Stimulated activated CD4-positive, alpha-beta T cell treated with anti-CD3 and anti-CD28 coated beads, Interleukin-12 subunit alpha, Interleukin-12 subunit beta, amount 100 ng/mL, for 24 hours (primary cell): ENCODE measurements around the gene RNF182.
"Not testable (repeated sequence)": the region's sequence is repeated elsewhere in the genome, so short reads cannot be mapped to it uniquely, and the experiment has no call there.

Experiments used
- DNase-seq, 2 experiments: peaks; one replicate each; pipeline ENCODE4 v3.0.0-alpha.2; 2020; ENCODE audit warnings: low read depth in 2 of 2

Gene RNF182

GRCh38 chr6:13953061-13953705 lies 28.4 kb downstream of the RNF182 start:
- DNase-seq, result no peak

DNA sequence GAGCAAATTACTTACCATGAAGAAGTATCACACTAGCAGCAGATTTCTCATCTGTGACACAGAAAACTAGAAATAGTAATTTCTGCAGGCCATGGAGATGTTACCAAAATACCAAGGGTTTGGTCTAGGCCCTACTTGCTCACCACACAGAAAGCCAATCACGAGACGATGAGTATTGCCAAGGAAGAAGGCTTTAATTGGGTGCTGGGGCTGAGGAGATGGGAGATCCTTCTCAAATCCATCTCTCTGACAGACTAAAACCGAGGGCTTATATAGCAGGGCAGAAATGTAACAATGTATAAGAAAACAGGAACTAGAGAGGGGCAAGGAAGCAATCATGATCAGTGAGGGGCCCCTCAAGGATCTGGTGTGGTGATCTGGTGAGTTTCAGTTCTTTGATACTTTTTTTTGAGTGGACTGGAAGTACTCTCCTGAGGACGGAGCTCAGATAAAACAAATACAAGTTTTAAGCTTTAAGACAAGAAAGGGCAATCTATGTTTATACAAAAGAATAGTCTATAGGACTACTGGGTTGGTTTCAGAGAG lies 40.9 kb downstream of the RNF182 start:
- DNase-seq, result no peak

DNA sequence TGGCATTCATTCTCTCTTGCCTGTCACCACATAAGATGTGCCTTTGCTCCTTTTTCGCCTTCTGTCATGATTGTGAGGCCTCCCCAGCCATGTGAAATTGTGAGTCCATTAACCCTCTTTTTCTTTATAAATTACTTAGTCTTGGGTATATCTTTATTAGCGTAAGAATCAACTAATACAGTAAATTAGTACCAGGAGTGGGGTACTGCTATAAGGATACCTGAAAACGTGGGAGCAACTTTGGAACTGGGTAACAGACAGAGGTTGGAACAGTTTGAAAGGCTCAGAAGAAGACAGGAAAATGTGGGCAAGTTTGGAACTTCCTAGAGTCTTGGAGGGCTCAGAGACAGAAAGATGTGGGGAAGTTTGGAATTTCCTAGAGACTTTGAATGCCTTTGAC lies 46.6 kb downstream of the RNF182 start:
- no peak for DNase-seq

DNA sequence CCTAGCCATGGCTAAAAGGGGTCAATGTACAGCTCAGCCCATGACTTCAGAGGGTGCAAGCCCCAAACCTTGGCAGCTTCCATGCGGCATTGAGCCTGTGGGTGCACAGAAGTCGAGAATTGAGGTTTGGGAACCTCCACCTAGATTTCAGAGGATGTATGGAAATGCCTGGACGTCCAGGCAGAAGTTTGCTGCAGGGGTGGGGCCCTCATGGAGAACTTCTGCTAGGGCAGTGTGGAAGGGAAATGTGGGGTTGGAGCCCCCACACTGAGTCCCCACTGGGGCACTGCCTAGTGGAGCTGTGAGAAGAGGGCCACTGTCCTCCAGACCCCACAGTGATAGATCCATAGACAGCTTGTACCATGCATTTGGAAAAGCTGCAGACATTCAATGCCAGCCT lies 47.9 kb downstream of the RNF182 start:
- not testable (repeated sequence) for DNase-seq

GRCh38 chr6:13973422-13973821 lies 48.7 kb downstream of the RNF182 start:
- DNase-seq, result not testable (repeated sequence)

DNA sequence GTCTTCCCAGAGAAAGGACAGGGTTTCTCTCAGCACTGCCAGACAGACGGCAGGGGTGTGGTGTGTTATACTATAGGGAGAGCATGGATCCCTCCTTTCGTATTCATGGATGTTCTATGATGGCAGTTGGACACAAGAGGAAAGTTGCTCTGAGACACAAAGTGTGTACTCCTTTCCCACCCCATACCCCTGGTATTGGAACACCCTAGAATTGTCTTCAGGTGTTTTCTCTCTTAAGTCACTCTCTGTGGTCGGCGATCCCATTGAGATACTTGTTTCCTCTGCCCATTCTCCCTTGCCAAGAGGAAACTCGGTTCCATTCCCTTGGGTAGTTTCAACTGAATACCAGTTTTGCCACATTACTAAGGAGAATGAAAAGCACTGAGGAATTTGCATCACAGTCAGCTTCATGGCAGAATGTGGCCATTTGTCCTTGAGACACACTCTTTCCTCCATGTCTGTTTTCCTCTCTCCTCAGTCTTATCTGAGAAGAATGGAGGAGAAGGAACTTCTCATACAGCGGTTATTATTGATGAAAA lies 53.4 kb downstream of the RNF182 start:
- no peak for DNase-seq

GRCh38 chr6:13978787-13979186 lies 54.0 kb downstream of the RNF182 start:
- no peak for DNase-seq

DNA sequence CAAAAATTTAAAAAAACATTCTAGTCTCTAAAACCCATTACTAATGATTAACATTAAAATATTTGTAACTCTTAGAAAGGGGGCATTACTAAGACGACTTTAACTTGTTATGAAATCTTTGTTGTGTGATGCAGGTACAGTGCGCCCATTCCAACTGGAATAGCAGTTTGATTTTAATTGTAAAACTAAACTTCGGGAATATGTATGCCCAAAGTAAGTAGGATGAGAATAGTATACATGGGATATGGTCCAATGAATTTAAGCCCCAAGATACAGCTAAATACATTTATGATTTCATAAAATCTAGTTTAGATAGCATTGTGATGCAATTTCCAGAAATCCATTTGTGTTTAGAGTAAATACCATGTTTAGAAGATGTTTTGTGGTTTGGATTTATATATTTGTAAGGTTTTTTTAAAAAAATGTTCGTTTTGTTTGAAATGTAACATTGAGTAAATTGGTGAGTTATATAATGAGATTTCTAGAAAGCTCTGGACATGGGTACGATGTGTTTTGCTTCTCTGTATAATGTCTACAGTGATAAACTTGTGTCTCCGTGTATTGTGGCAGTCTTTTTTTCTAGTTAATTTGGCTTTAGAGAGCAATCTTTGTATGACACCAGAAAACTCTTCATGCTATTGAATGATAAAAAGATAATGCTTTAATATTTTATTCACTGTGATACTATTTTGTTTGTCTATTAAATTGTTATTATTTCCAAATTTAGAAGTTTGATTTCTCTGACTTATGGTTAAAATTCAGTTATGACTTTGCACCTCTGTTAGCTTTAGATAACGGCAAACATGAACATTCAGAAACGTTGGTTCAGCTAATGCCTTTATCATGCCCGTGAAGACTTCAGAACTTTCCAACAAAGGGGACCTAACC lies 54.8 kb downstream of the RNF182 start:
- DNase-seq, result no peak

DNA sequence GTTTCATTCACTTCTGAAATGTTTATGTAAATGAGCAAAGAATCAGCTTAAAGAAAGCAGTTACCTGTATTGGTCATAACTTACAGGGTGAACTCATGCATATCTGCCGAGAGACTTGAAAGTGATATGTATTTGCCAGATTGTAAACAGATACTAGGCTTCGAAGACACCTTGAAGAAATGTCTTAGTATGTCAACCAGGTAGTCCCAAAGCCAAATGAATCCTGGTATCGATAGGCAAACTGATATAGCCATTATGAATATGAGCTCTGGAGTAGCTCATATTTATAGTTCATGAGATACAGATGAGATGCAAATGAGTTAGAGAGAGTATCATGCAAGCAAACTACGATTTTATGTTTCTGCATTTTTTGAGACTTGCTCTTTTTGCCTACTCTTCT lies 55.8 kb downstream of the RNF182 start:
- DNase-seq, result no peak

DNA sequence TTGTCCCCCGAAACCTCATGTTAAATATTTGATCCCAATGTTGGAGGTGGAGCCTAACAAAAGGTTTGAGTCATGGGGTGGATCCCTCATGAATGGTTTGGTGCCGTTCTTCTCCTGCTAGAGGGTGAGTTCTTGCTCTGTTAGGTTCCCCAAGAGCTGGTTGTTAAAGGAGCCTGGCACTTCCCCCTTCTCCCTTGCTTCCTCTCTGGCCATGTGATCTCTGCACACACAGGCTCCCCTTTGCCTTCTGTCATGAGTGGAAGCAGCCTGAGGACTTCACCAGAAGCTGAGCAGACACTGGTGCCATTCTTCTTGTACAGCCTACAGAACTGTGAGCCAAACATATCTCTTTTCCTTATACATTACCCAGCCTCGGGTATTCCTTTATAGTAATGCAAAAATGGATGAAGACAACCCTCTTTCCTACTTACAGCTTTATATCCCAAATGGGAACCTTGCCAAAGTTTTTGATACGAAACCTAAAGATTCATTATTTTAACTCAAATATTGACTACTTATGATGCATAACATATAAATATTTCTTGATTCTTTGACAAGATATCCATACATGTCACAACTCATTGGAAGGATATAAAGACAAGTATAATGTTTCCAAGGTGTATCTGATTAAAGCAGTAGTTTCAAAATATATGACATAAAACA lies 61.0 kb downstream of the RNF182 start:
- no peak for DNase-seq

DNA sequence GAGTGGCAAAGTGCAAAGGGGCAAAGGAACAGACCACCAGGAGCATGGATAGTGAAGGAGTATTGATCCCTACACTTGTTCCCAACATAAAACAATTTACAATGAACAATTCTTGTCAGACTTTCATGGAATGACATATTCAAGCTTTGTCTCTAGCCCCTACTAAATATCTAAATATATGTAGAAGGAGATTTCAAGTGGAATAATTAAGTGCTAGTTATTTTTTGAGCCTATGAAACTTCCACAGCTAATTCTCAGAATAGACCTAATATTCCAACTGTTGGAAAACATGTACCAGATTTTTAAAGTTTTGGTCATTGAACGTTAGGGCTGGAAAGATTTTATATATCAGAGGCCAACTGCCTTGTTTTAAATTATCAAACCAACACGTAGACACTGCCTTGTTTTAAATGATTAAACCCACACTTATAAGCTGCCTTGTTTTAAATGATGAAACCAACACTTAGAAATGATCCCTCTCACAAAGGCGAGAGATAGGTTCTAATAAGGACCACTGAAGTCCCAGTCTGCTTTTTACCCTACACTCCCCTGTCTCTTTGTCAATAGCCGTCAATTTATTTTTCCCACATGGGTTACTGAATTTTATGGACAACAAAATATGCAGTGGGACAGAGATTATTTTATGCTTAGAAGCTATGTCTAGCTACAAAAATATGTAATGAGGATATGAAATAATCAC lies 62.1 kb downstream of the RNF182 start:
- no peak for DNase-seq

DNA sequence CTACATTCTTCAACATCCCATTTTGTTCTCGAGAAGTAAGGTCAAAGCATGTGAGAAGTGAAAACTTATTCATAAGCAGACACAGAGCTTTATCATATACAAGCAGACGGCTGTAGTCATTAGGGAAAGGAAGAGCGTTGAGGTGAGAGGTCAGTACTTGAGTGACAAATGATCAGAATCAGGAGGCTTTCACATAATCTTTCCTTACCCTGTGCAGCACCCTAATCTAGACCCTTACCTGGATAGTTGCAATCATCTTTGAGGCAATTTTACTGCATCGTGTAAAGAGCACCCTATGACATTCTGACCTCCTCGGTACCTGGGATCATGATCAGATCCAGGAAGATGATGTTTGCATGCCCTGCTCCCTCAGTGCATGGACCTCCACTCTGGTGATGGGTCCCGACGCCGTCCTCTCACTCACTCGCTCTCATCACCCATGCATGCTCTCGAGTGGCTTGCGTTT lies 62.7 kb downstream of the RNF182 start:
- no peak for DNase-seq

DNA sequence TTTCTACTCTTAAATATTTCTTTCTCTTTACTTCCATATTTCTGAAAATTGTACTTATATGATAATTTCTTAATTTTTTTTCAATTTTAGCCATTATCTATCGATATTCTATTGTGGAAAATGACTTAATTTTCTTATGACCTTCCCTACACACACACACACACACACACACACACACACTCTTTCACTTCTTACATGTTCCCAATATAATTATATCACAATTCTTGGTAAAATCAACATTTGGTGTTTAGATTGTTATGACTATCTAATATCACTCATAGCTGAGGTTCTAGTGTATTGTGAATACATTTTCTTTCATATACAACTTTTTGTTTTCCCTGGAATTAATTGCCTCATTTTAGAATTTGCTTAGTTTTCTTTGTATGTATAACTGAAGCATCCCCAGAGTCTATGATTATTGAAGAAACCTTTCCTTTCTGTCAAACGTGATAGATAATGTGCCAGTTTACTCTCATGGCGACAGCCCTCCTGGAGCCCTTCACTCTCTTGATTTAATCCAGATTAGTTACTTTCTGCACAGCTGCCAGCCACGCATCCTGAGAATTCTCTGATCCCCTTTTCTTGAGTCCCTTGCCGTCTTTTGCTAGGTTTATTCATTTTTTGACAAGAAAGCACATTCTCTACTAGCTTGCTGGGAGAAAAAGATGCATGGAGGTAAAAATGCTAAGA lies 63.4 kb downstream of the RNF182 start:
- no peak for DNase-seq

- no peak for DNase-seq
Observed at GRCh38 chr6:13988908-13989307, 64.2 kb downstream of the RNF182 start.

DNA sequence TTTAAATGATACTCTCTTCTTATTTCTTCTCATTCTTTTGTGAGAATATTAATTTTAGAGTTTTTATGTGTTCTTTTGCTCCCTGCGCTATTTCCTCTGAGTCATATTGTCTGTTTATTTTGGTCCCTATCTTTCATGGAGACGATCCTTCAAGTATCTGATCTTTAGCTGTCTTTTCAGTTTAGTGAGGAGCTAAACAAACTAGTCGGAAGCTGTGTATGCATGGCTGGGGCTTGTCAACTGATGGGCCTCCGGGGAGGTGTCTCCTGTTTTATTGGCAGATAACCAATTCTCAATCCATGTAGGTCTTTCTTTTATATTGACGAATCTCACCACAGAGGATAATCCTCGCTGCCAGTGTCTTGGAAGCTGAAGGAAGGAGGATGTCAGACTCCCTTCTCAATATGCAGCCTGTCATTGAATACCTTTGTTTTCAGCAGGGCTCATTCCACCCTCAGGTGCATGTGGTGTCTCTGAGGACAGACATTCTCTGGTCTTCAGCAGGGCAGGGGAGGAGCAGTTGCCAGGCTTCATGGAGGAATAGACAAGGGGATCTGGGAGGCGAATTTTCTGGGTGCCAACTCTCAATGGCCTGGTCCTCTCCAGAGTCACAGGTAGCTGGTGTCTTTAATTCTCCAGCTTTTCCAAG lies 64.9 kb downstream of the RNF182 start:
- DNase-seq, result no peak

- DNase-seq, result no peak
Observed at GRCh38 chr6:13990796-13991195, 66.0 kb downstream of the RNF182 start.

GRCh38 chr6:13991393-13991792 lies 66.6 kb downstream of the RNF182 start:
- no peak for DNase-seq

- DNase-seq, result no peak
Observed at GRCh38 chr6:13992417-13993055, 67.8 kb downstream of the RNF182 start.

DNA sequence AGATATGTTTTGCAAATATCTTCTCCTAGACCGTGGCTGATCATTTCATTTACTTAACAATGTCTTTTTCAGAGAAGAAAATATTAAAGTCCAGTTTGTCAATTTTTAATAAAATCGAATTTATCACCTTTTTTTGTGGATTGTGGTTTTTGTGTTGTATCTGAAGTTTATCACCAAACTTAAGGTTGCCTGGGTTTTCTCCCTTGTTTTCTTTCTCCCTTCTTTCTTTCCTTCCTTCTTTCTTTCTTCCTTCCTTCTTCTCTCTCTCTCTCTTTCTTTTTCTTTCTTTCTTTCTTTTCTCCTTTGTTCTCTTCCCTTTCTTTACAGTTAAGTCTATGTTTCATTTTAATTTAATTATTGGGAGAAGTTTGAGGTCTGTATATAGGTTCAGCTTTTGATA lies 68.7 kb downstream of the RNF182 start:
- DNase-seq, result no peak

DNA sequence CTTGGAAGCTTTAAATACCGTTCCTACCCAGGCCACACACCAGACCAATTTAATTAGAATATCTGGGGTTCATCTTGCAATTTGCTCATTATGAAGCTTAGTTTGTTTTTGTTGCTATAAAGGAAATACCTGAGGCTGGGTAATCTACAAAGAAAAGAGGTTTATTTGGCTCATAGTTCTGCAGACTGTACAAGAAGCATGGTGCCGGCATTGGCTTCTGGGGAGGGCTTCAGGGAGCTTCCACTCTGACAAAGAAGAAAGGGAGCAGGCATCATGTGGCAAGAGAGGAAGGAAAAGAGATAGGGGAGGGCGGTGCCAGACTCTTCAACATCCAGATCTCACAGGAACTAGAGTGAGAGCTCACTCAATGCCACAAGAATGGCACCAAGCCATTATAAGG lies 73.6 kb downstream of the RNF182 start:
- DNase-seq, result no peak
